Stomach (tissue), 4 donors: ENCODE results near the gene TEAD1.

Experiments used
- EP300 ChIP-seq: sonication (generic); formaldehyde crosslinking; IDR thresholded peaks from one replicate; pipeline ENCODE4 v1.6.1; 2017; ENCODE audit warnings: antibody characterized with exemption
- POLR2A ChIP-seq, 4 donors: fragments of 450-650 bp; IDR thresholded peaks; one replicate each; pipeline ENCODE4 v1.6.1; 2016; ENCODE audit warnings: antibody characterized with exemption in 4 of 4, control low read depth in 2 of 4, mild to moderate bottlenecking in 1 of 4, moderate library complexity in 1 of 4
- TF ChIP-seq, protein P1 (sequence below), 7 experiments: fragments of 450-650 bp in 4 of 7; fragments of 200-600 bp in 3 of 7; sonication (generic) in 3 of 7; IDR thresholded peaks; one replicate each; pipeline ENCODE4 v1.5.1; 2016 to 2019; ENCODE audit warnings: antibody characterized with exemption in 7 of 7, control low read depth in 2 of 7, mild to moderate bottlenecking in 1 of 7

DNA sequence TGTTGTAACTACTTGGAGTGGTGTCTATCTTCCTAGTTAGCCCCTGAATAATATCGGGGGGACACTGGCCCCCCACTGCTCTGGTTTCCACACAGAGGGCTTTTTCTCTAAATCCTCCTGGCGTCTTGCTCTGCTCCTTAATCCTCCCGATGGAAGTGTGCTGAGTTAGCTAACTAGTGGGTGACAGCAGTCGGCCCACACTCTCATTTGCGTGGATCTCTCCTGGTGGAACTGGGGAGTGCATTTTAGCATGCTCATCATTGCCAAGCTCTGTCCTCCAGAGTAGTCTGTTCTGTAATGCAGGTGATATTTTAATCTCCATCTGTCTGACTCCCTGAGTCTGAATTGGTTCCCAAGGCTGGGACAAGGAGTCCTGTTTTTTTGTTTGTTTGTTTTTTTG, 288.8 kb downstream of the TEAD1 start:
- TF ChIP-seq, protein P1, sequence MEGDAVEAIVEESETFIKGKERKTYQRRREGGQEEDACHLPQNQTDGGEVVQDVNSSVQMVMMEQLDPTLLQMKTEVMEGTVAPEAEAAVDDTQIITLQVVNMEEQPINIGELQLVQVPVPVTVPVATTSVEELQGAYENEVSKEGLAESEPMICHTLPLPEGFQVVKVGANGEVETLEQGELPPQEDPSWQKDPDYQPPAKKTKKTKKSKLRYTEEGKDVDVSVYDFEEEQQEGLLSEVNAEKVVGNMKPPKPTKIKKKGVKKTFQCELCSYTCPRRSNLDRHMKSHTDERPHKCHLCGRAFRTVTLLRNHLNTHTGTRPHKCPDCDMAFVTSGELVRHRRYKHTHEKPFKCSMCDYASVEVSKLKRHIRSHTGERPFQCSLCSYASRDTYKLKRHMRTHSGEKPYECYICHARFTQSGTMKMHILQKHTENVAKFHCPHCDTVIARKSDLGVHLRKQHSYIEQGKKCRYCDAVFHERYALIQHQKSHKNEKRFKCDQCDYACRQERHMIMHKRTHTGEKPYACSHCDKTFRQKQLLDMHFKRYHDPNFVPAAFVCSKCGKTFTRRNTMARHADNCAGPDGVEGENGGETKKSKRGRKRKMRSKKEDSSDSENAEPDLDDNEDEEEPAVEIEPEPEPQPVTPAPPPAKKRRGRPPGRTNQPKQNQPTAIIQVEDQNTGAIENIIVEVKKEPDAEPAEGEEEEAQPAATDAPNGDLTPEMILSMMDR (IDR thresholded peaks at IDR 0.05): no peak
- TF ChIP-seq POLR2A (IDR thresholded peaks at IDR 0.05) (no peak), EP300 (no peak)
